Ovary (tissue), 3 donors: Measurements from ENCODE around the gene ZMYM1.

Experiments
- CTCF ChIP-seq, 3 donors: fragments of 450-650 bp in 2 of 3; fragments of 200-600 bp in 1 of 3; IDR thresholded peaks; one replicate each; pipeline versions ENCODE4 v1.5.1 to v1.8.0; 2016 to 2022; ENCODE audit warnings: antibody characterized with exemption in 3 of 3, mild to moderate bottlenecking in 1 of 3
- POLR2A ChIP-seq: fragments of 450-650 bp; IDR thresholded peaks from one replicate; pipeline ENCODE4 v1.6.1; 2017; ENCODE audit warnings: antibody characterized with exemption, mild to moderate bottlenecking, moderate library complexity
- donor health status: DM: no; HTN: no; CAD: no.

GRCh38 chr1:35143737-35144508 is 64.7 kb downstream of the ZMYM1 start:
- TF ChIP-seq CTCF (IDR thresholded peaks at IDR 0.05), result no peak
- no peak for TF ChIP-seq POLR2A
